ENCODE results near the gene NGDN.

Gene NGDN

GRCh38 chr14:23512156-23512555 lies 42.7 kb downstream of the NGDN start:
- CTCF ChIA-PET: no interaction called here
- POLR2A ChIA-PET: no interaction called here
- no peak for DNase-seq (ENCODE audit: extremely low spot score)
- no peak for TF ChIP-seq FOXK2 (IDR thresholded peaks at IDR 0.05)
- no peak for TF ChIP-seq L3MBTL2 (conservative IDR thresholded peaks at IDR 0.05)
- TF ChIP-seq TARDBP (IDR thresholded peaks at IDR 0.05): no peak
- no peak for TF ChIP-seq SP1 (IDR thresholded peaks at IDR 0.05)
- no peak for TF ChIP-seq LEF1 (IDR thresholded peaks at IDR 0.05; ENCODE audit: borderline replicate concordance)
- TF ChIP-seq SUZ12 (IDR thresholded peaks at IDR 0.05): no peak
- TF ChIP-seq FOXA1 (IDR thresholded peaks at IDR 0.05): no peak
- no peak for TF ChIP-seq HDGF (IDR thresholded peaks at IDR 0.05; ENCODE audit: borderline replicate concordance)
- TF ChIP-seq ARNT (IDR thresholded peaks at IDR 0.05): no peak
- TF ChIP-seq ZNF384 (IDR thresholded peaks at IDR 0.05): no peak
- TF ChIP-seq CTBP1 (IDR thresholded peaks at IDR 0.05; ENCODE audit: borderline replicate concordance): no peak
- no peak for TF ChIP-seq FOXM1 (IDR thresholded peaks at IDR 0.05; ENCODE audit: borderline replicate concordance)
- TF ChIP-seq BHLHE40 (IDR thresholded peaks at IDR 0.05; ENCODE audit: borderline replicate concordance): no peak
- TF ChIP-seq ELF4 (IDR thresholded peaks at IDR 0.05): no peak
- no peak for TF ChIP-seq PKNOX1 (IDR thresholded peaks at IDR 0.05)
- TF ChIP-seq NFRKB (IDR thresholded peaks at IDR 0.05): no peak

- TF ChIP-seq BHLHE40 (IDR thresholded peaks at IDR 0.05; ENCODE audit: borderline replicate concordance) (no peak), L3MBTL2 (conservative IDR thresholded peaks at IDR 0.05) (no peak), NFRKB (IDR thresholded peaks at IDR 0.05) (no peak), LEF1 (IDR thresholded peaks at IDR 0.05; ENCODE audit: borderline replicate concordance) (no peak), TARDBP (IDR thresholded peaks at IDR 0.05) (no peak), ZNF384 (IDR thresholded peaks at IDR 0.05) (no peak), SP1 (IDR thresholded peaks at IDR 0.05) (no peak), PKNOX1 (IDR thresholded peaks at IDR 0.05) (no peak), SUZ12 (IDR thresholded peaks at IDR 0.05) (no peak)
- CTCF ChIA-PET: no interaction called here
- POLR2A ChIA-PET: no interaction called here
- no peak for DNase-seq (ENCODE audit: extremely low spot score)
These were observed 43.7 kb downstream of the NGDN start for GRCh38 chr14:23513005-23513817.

- POLR2A ChIA-PET: no interaction called here
- CTCF ChIA-PET: no interaction called here
- TF ChIP-seq FOXM1 (IDR thresholded peaks at IDR 0.05; ENCODE audit: borderline replicate concordance): no peak
- no peak for TF ChIP-seq FOXA1 (IDR thresholded peaks at IDR 0.05)
- no peak for TF ChIP-seq TARDBP (IDR thresholded peaks at IDR 0.05)
- no peak for TF ChIP-seq BHLHE40 (IDR thresholded peaks at IDR 0.05; ENCODE audit: borderline replicate concordance)
- DNase-seq (ENCODE audit: extremely low spot score): no peak
These were observed 44.5 kb downstream of the NGDN start for GRCh38 chr14:23513818-23514643.

- no peak for DNase-seq (ENCODE audit: extremely low spot score)
- ChIA-PET POLR2A (no interaction called here), CTCF (no interaction called here)
- TF ChIP-seq FOXM1 (IDR thresholded peaks at IDR 0.05; ENCODE audit: borderline replicate concordance): no peak
- TF ChIP-seq HDGF (IDR thresholded peaks at IDR 0.05; ENCODE audit: borderline replicate concordance): no peak
- no peak for TF ChIP-seq BHLHE40 (IDR thresholded peaks at IDR 0.05; ENCODE audit: borderline replicate concordance)
- TF ChIP-seq L3MBTL2 (conservative IDR thresholded peaks at IDR 0.05): no peak
- no peak for TF ChIP-seq NFRKB (IDR thresholded peaks at IDR 0.05)
- no peak for TF ChIP-seq ARNT (IDR thresholded peaks at IDR 0.05)
- TF ChIP-seq CTBP1 (IDR thresholded peaks at IDR 0.05; ENCODE audit: borderline replicate concordance): no peak
- no peak for TF ChIP-seq SUZ12 (IDR thresholded peaks at IDR 0.05)
- TF ChIP-seq ZNF384 (IDR thresholded peaks at IDR 0.05): no peak
- no peak for TF ChIP-seq PKNOX1 (IDR thresholded peaks at IDR 0.05)
- TF ChIP-seq SP1 (IDR thresholded peaks at IDR 0.05): no peak
- no peak for TF ChIP-seq LEF1 (IDR thresholded peaks at IDR 0.05; ENCODE audit: borderline replicate concordance)
These were observed 45.1 kb downstream of the NGDN start for GRCh38 chr14:23514644-23514957.

GRCh38 chr14:23517650-23518326 lies 48.3 kb downstream of the NGDN start:
- ChIA-PET POLR2A (interaction anchor here (1.0 kb wide), 1 partner anchor 35 kb away, joined by 3 read pairs; no protein-coding TSS in a partner anchor), CTCF (interaction anchor here (0.6 kb wide), 1 partner anchor 9 kb away, joined by 3 read pairs; no protein-coding TSS in a partner anchor)
- DNase-seq (ENCODE audit: extremely low spot score): no peak
- TF ChIP-seq TARDBP (IDR thresholded peaks at IDR 0.05): no peak
- no peak for TF ChIP-seq SUZ12 (IDR thresholded peaks at IDR 0.05)
- no peak for TF ChIP-seq LEF1 (IDR thresholded peaks at IDR 0.05; ENCODE audit: borderline replicate concordance)
- no peak for TF ChIP-seq FOXM1 (IDR thresholded peaks at IDR 0.05; ENCODE audit: borderline replicate concordance)
- no peak for TF ChIP-seq HDGF (IDR thresholded peaks at IDR 0.05; ENCODE audit: borderline replicate concordance)
- no peak for TF ChIP-seq ARNT (IDR thresholded peaks at IDR 0.05)
- no peak for TF ChIP-seq NFRKB (IDR thresholded peaks at IDR 0.05)
- TF ChIP-seq ELF4 (IDR thresholded peaks at IDR 0.05): no peak
- no peak for TF ChIP-seq PKNOX1 (IDR thresholded peaks at IDR 0.05)
- no peak for TF ChIP-seq FOXK2 (IDR thresholded peaks at IDR 0.05)

Measured in HEK293T (cell line).